22Rv1 (cell line): Measurements from ENCODE around the gene COPS3.
A peak's percentile ranks its signal among the peaks of the same experiment; 100 is the strongest.

Source experiments
- H3K27ac ChIP-seq: fragments of 450-650 bp; 2 replicates; pipeline ENCODE4 v1.5.1; 2017
- CTCF ChIP-seq: fragments of 450-650 bp; IDR thresholded peaks from 2 replicates; pipeline ENCODE4 v1.5.1; 2017; ENCODE audit warnings: mild to moderate bottlenecking
- ZFX ChIP-seq: fragments of 450-650 bp; IDR thresholded peaks from 2 replicates; pipeline ENCODE4 v1.6.1; 2017; ENCODE audit warnings: antibody characterized with exemption, borderline replicate concordance

Gene COPS3

DNA sequence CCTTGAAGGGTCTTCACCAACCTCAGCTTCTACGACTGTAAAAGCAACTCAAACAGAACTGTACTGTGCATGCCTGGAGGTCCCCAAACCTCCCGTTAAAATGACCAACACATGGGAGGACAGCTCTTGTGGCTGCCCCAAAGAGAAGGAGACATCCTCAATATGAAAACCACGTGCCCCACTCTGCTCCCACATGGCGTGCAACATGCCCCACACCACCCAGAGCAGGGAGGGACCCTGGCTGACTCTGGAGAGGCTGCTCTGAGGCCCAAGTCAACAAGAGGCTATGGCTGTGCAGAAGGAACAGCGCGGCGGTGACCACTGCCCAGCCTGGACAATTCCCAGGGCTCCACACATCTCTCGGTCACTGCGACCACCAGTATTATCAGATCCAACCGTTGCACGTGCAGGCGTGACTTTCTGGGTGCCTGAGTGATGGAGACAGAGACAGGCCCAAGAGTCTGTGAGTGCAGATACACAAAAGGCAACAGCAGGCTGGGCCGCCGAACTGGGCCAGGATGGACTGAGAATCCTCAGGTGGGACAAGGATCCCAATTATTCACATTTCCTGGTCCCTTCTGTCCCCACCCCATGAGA is 76.3 kb downstream of the COPS3 start:
- peak overlapping the region; percentile 81 for H3K27ac ChIP-seq
- TF ChIP-seq CTCF: no peak
- TF ChIP-seq ZFX: no peak

- H3K27ac ChIP-seq: no peak overlapping the region
- TF ChIP-seq CTCF: no peak
- no peak for TF ChIP-seq ZFX
Observed at GRCh38 chr17:17204041-17204591, 76.9 kb downstream of the COPS3 start.

GRCh38 chr17:17203173-17203730 is 77.8 kb downstream of the COPS3 start:
- no peak overlapping the region for H3K27ac ChIP-seq
- no peak for TF ChIP-seq CTCF
- no peak for TF ChIP-seq ZFX

GRCh38 chr17:17201907-17202306 is 79.1 kb downstream of the COPS3 start:
- no peak overlapping the region for H3K27ac ChIP-seq
- TF ChIP-seq ZFX (no peak), CTCF (no peak)

DNA sequence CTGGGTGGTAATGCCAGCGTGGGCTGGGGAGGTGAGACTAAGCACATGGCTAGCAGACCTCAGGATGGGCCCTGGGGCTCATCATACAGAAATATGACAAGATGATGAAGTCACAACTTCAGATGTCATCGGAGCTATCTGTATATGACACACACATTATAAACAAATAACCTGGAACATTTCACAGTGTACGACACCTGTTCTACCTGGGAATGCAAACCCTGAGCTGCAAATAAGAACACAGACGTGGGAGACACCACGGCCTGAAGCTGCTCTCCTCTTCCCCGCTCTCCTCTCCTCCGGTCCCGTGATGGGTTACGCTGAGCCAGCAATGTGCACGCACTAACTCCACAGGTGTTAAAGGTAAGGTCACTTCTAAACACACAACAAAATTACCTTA is 79.8 kb downstream of the COPS3 start:
- no peak overlapping the region for H3K27ac ChIP-seq
- TF ChIP-seq CTCF (no peak), ZFX (no peak)

GRCh38 chr17:17200831-17201230 is 80.2 kb downstream of the COPS3 start:
- H3K27ac ChIP-seq: no peak overlapping the region
- TF ChIP-seq ZFX (no peak), CTCF (no peak)

GRCh38 chr17:17200311-17200710 is 80.7 kb downstream of the COPS3 start:
- H3K27ac ChIP-seq: no peak overlapping the region
- TF ChIP-seq ZFX (no peak), CTCF (no peak)
